Measurements from ENCODE around the gene AFM. TPM values are rescaled to one million over a fixed set of nuclear protein-coding genes. Genes with fewer than 3 reads are reported as not detected.

Gene AFM
- total and polyA plus RNA-seq, 10 of the 15 experiments (the other 5 are each of a cell fraction or from before 2014, with no cell fraction given): not detected

- Histone ChIP-seq H3K9ac (ENCODE audit: control insufficient read depth, insufficient read depth, low read length) (no peak overlapping the region), H3K36me3 (ENCODE audit: control insufficient read depth in 2 of 2, insufficient read depth in 2 of 2, low read length in 1 of 2) (no peaks in the 10 kb centered on the region), H4K20me1 (ENCODE audit: control insufficient read depth, insufficient read depth) (no peaks in the 10 kb centered on the region), H3K27ac (ENCODE audit: control insufficient read depth, insufficient read depth) (no peak overlapping the region), H3K4me1 (ENCODE audit: control insufficient read depth, insufficient read depth, low read length) (no peaks in the 10 kb centered on the region), H2AFZ (ENCODE audit: control insufficient read depth, low read depth, low read length) (no peak overlapping the region), H3K27me3 (replicated peaks in 1 of 2; ENCODE audit: control insufficient read depth in 2 of 2, insufficient read depth in 2 of 2, low read length in 1 of 2) (no peaks in the 10 kb centered on the region), H3K9me3 (replicated peaks; ENCODE audit: control insufficient read depth, insufficient read depth, low read length) (no peaks in the 10 kb centered on the region), H3K4me2 (ENCODE audit: control insufficient read depth, insufficient read depth) (no peak overlapping the region), H3K4me3 (no peak overlapping the region), H3K79me2 (ENCODE audit: control insufficient read depth, insufficient read depth, low read length) (no peaks in the 10 kb centered on the region)
- ChIA-PET SMC1A (ENCODE audit: uncharacterized antibody, unreplicated experiment) (no interaction called here), CTCF (no interaction called here), RAD21 (ENCODE audit: unreplicated experiment) (no interaction called here), POLR2A (no interaction called here)
- no TSS peak for BruUV-seq (replicated peaks)
- 47% methylated on average over 2 of the region's 2 CpGs for WGBS (ENCODE audit: insufficient coverage, insufficient replicate concordance, low lambda C conversion rate, missing lambda C conversion rate)
- DNase-seq (ENCODE audit: low read depth, low spot score) (no peak), ATAC-seq (peak; percentile 82), FAIRE-seq (no peak)
- in situ Hi-C loops (cut with MboI): no loop called here
- intact Hi-C loops (cut with micrococcal nuclease; ENCODE audit: unreplicated experiment): no loop called here
- 0 out of 2 replicates have a peak, but pooled peaks have one; percentile 25 for TF ChIP-seq NFYB (IDR thresholded peaks at IDR 0.05; ENCODE audit: insufficient read depth, low read depth, low read length)
- TF ChIP-seq BHLHE40 (IDR thresholded peaks at IDR 0.05; ENCODE audit: borderline replicate concordance in 1 of 2, low read depth in 2 of 2, low read length in 1 of 2): no peak
- TF ChIP-seq USF2 (IDR thresholded peaks at IDR 0.05; ENCODE audit: borderline replicate concordance, low read depth, low read length): no peak
- TF ChIP-seq MXI1 (IDR thresholded peaks at IDR 0.05; ENCODE audit: low read depth, low read length): no peak
- peak; percentile 63 for TF ChIP-seq SPI1 (IDR thresholded peaks at IDR 0.05; ENCODE audit: borderline replicate concordance, insufficient read depth, low read depth, low read length)
Observed at GRCh38 chr4:73505567-73505966, 24.0 kb downstream of the AFM start.

GRCh38 chr4:73507541-73507940 is 26.0 kb downstream of the AFM start:
- Histone ChIP-seq H3K36me3 (ENCODE audit: control insufficient read depth in 2 of 2, insufficient read depth in 2 of 2, low read length in 1 of 2) (no peaks in the 10 kb centered on the region), H3K9me3 (replicated peaks; ENCODE audit: control insufficient read depth, insufficient read depth, low read length) (no peaks in the 10 kb centered on the region), H3K4me2 (ENCODE audit: control insufficient read depth, insufficient read depth) (no peak overlapping the region), H3K4me1 (ENCODE audit: control insufficient read depth, insufficient read depth, low read length) (no peaks in the 10 kb centered on the region), H3K79me2 (ENCODE audit: control insufficient read depth, insufficient read depth, low read length) (no peaks in the 10 kb centered on the region), H3K9ac (ENCODE audit: control insufficient read depth, insufficient read depth, low read length) (no peak overlapping the region), H4K20me1 (ENCODE audit: control insufficient read depth, insufficient read depth) (no peaks in the 10 kb centered on the region), H2AFZ (ENCODE audit: control insufficient read depth, low read depth, low read length) (no peak overlapping the region), H3K27me3 (replicated peaks in 1 of 2; ENCODE audit: control insufficient read depth in 2 of 2, insufficient read depth in 2 of 2, low read length in 1 of 2) (no peaks in the 10 kb centered on the region), H3K4me3 (no peak overlapping the region), H3K27ac (ENCODE audit: control insufficient read depth, insufficient read depth) (no peak overlapping the region)
- BruUV-seq (replicated peaks): no TSS peak
- ChIA-PET SMC1A (ENCODE audit: uncharacterized antibody, unreplicated experiment) (interaction anchor here (1.0 to 1.6 kb wide), 2 partner anchors 13 to 66 kb away, joined by 3 to 5 read pairs; no protein-coding TSS in a partner anchor), CTCF (interaction anchor here (1.1 kb wide), 1 partner anchor 51 kb away, joined by 3 read pairs; no protein-coding TSS in a partner anchor), POLR2A (no interaction called here), RAD21 (ENCODE audit: unreplicated experiment) (interaction anchor here (1.7 kb wide), 1 partner anchor 9 kb away, joined by 5 read pairs; no protein-coding TSS in a partner anchor)
- in situ Hi-C loops (cut with MboI) (no loop called here), intact Hi-C loops (cut with micrococcal nuclease; ENCODE audit: unreplicated experiment) (no loop called here)
- ATAC-seq (no peak), DNase-seq (ENCODE audit: low read depth, low spot score) (no peak), FAIRE-seq (no peak)
- TF ChIP-seq SMAD5 (IDR thresholded peaks at IDR 0.05; ENCODE audit: low read depth) (no peak), NR2C1 (IDR thresholded peaks at IDR 0.05) (no peak), SIX5 (IDR thresholded peaks at IDR 0.05; ENCODE audit: low read depth, low read length, severe bottlenecking) (no peak), HDAC6 (IDR thresholded peaks at IDR 0.05; ENCODE audit: unreplicated experiment) (no peak), ETV6 (conservative IDR thresholded peaks at IDR 0.05 in 1 of 2, IDR thresholded peaks at IDR 0.05 in 1 of 2; ENCODE audit: borderline replicate concordance in 1 of 2, low read depth in 1 of 2) (no peak), ATF2 (IDR thresholded peaks at IDR 0.05; ENCODE audit: low read length) (no peak), JUNB (IDR thresholded peaks at IDR 0.05) (no peak), ZNF207 (IDR thresholded peaks at IDR 0.05; ENCODE audit: borderline replicate concordance) (no peak), PKNOX1 (IDR thresholded peaks at IDR 0.05) (no peak), IRF4 (IDR thresholded peaks at IDR 0.05; ENCODE audit: low read depth, low read length) (no peak)
